ENCODE results near the gene SMS.

The SMS gene

GRCh38 chrX:21996872-21997455 lies 56.5 kb downstream of the SMS start:
- no peak for TF ChIP-seq CTCF (IDR thresholded peaks at IDR 0.05; ENCODE audit: extremely low read depth, insufficient read depth, missing control alignments)
- DNase-seq (ENCODE audit: low spot score): no peak
- in situ Hi-C loops (cut with MboI; ENCODE audit: low pct_unique_long_range_greater_than_20kb, low sequenced_read_pairs, unreplicated experiment): loop anchor here (25.0 kb wide), 1 partner anchor 740 kb away; no protein-coding TSS in a partner anchor

GRCh38 chrX:21998037-21998436 lies 57.5 kb downstream of the SMS start:
- in situ Hi-C loops (cut with MboI; ENCODE audit: low pct_unique_long_range_greater_than_20kb, low sequenced_read_pairs, unreplicated experiment): loop anchor here (25.0 kb wide), 1 partner anchor 739 kb away; no protein-coding TSS in a partner anchor
- TF ChIP-seq CTCF (IDR thresholded peaks at IDR 0.05; ENCODE audit: extremely low read depth, insufficient read depth, missing control alignments): no peak
- DNase-seq (ENCODE audit: low spot score): no peak

- no peak for DNase-seq (ENCODE audit: low spot score)
- in situ Hi-C loops (cut with MboI; ENCODE audit: low pct_unique_long_range_greater_than_20kb, low sequenced_read_pairs, unreplicated experiment): no loop called here
- TF ChIP-seq CTCF (IDR thresholded peaks at IDR 0.05; ENCODE audit: extremely low read depth, insufficient read depth, missing control alignments): no peak
Observed at GRCh38 chrX:22004866-22005265, 64.4 kb downstream of the SMS start.

- no peak for TF ChIP-seq CTCF (IDR thresholded peaks at IDR 0.05; ENCODE audit: extremely low read depth, insufficient read depth, missing control alignments)
- no peak for DNase-seq (ENCODE audit: low spot score)
- in situ Hi-C loops (cut with MboI; ENCODE audit: low pct_unique_long_range_greater_than_20kb, low sequenced_read_pairs, unreplicated experiment): no loop called here
Observed at GRCh38 chrX:22012051-22012450, 71.5 kb downstream of the SMS start.

GRCh38 chrX:22012931-22013330 lies 72.4 kb downstream of the SMS start:
- in situ Hi-C loops (cut with MboI; ENCODE audit: low pct_unique_long_range_greater_than_20kb, low sequenced_read_pairs, unreplicated experiment): no loop called here
- no peak for DNase-seq (ENCODE audit: low spot score)
- no peak for TF ChIP-seq CTCF (IDR thresholded peaks at IDR 0.05; ENCODE audit: extremely low read depth, insufficient read depth, missing control alignments)

- in situ Hi-C loops (cut with MboI; ENCODE audit: low pct_unique_long_range_greater_than_20kb, low sequenced_read_pairs, unreplicated experiment): no loop called here
- no peak for DNase-seq (ENCODE audit: low spot score)
- no peak for TF ChIP-seq CTCF (IDR thresholded peaks at IDR 0.05; ENCODE audit: extremely low read depth, insufficient read depth, missing control alignments)
Observed at GRCh38 chrX:22015139-22015750, 74.7 kb downstream of the SMS start.

Measured in GM13977 (cell line).